NCI-H510A treated with DMSO at 0.1 percent for 48 hours (cell line): ENCODE measurements around the gene CLIC4.
"Not testable (repeated sequence)": the region's sequence is repeated elsewhere in the genome, so short reads cannot be mapped to it uniquely, and the experiment has no call there.

Experiments used
- DNase-seq: peaks from one replicate; lab custom pipeline; 2025; lab: John Stamatoyannopoulos, UW

The CLIC4 gene

GRCh38 chr1:24773618-24774017, 28.4 kb downstream of the CLIC4 start:
- DNase-seq: no peak

DNA sequence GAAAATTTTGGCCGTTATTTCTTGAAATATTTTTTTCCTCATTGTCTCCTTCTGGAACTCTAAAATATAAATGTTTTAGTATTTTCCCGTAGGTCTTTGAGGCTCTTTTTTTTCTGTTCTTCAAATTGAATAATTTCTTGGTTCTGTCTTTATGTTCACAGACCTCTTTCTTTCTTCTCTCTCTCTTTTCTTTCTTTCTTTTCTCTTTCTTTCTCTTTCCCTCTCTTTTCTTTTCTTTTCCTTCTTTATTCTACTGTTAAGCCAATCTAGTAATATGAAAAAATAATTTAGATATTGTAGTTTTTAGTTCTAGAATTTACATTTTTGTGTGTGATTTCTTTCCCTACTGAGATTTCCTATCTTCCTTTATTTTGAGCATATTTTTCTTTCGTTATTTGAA, 30.1 kb downstream of the CLIC4 start:
- no peak for DNase-seq

GRCh38 chr1:24775916-24776315, 30.7 kb downstream of the CLIC4 start:
- DNase-seq: no peak

DNA sequence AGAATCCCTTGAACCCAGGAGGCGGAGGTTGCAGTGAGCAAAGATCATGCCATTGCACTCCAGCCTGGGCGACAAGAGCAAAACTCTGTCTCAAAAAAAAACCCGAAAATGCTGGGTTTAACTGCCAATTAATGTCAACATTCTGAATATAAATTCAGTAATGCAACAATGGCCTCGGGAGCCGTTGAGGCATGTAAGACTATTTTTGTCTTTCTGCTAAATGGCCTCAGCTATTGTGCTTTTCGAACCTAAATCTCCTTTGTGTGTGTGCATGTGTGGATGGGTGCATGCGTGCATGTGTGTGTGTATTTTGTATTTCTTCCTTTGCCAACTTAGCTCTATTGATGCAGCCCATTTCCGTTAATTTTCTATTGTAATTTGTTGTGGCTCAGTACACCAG, 31.6 kb downstream of the CLIC4 start:
- no peak for DNase-seq

GRCh38 chr1:24778141-24778540, 32.9 kb downstream of the CLIC4 start:
- no peak for DNase-seq

GRCh38 chr1:24779199-24779598, 34.0 kb downstream of the CLIC4 start:
- not testable (repeated sequence) for DNase-seq

DNA sequence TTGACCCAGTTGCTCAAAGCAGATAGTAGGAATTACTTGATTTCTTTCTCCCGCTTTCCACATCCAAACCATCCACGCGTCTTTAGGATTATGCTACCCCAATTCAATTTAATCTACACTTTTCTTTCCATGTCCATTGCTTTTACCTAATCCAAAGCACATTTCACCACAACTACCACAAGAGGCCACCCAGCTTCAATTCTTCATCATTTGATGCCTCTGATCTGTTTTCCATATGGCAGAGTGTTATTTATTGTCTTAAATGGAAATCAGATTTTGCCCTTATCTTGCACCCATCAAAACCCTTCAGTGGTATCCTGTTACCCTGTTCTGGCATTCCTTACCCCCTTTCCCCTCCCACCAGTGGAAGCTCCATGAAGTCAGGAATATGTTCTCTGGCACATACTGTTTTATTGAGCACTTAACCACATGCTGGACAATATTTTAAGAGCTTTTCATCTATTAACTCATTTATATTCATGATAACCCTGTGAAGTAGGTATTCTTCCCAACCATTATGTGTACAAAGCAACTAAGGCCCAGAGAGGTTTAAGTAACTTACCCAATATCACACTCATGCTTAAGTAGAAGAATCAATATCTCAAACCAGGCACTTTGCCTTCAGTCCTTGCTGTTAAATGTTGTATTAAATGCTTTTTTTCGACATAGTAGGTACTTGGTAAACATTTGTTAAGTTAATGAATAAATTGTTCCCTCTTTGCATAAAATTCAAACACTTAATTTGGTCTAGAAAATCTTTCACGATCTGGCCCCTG, 34.6 kb downstream of the CLIC4 start:
- no peak for DNase-seq

GRCh38 chr1:24780626-24781025, 35.4 kb downstream of the CLIC4 start:
- not testable (repeated sequence) for DNase-seq

DNA sequence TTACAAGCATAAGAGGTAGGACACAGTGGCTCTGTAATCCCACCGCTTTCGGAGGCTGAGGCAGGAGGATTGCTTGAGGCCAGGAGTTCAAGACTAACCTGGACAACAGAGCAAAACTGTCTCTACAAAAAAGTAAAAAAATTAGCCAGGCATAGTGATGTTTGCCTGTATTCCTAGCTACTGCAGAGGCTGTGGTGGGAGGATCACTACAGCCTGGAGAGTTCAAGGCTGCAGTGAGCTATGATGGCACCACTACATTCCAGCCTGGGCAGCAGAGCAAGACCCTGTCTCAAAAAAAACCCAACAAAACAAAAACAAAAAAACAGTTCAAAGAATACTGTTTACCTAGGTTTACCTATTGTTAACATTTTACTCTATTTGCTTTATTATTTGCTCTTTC, 37.4 kb downstream of the CLIC4 start:
- no peak for DNase-seq

DNA sequence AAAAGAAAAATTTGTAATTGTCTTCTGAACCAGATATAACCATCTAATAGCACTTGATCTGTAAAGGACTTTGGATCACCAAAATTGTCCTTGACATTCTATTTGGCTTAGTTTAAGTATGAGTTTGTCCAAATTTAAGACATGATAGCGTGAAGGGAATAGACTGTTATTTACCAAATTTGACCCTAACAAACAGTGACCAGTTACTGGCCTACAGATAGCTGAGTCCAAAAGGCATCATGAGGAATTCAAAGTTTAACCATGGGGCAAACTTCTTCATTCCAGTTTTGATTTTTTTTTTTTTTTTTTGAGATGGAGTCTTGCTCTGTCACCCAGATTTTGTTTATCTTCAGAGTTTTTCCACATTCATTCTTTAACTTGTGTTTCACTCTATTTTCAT, 38.5 kb downstream of the CLIC4 start:
- no peak for DNase-seq

DNA sequence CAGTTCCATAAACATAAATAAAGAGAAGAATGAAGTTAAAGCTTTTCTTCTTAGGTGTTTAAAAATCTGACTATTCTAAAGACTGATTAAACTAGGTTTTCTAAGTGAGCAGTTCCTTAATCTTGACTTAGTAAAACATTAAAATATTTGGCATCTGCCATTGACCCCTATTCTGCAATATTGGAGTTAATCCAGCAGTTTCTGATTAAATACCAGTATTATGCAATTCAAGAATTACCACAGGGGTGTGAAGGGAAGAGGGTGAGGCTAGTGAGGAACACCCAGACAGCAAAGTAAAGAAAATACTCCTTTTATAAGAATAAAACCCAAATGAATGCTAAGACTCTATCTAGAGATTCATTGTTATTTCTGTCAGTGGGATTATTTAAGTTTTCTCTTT, 40.9 kb downstream of the CLIC4 start:
- DNase-seq: no peak

DNA sequence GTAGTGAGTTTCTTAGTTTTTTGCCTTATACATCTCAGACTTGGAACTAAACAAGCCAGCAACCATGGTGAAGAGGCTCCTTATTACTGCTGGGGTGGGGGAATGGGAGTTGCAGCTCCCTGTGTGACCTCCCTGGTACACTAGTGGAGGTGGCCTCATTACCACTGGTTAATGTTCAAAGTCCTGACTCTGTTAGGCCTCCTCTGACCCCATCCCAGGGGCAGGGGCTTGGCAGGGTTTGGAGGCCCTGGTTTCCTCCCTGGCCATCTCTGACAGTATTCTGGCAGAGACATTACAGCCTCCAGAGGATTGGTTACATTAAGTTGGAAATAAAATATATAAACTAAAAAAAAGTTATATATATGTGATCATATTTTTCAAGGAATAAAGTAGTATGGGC, 45.2 kb downstream of the CLIC4 start:
- no peak for DNase-seq

GRCh38 chr1:24793447-24794129, 48.3 kb downstream of the CLIC4 start:
- DNase-seq: no peak

GRCh38 chr1:24794130-24794502, 48.9 kb downstream of the CLIC4 start:
- DNase-seq: not testable (repeated sequence)

DNA sequence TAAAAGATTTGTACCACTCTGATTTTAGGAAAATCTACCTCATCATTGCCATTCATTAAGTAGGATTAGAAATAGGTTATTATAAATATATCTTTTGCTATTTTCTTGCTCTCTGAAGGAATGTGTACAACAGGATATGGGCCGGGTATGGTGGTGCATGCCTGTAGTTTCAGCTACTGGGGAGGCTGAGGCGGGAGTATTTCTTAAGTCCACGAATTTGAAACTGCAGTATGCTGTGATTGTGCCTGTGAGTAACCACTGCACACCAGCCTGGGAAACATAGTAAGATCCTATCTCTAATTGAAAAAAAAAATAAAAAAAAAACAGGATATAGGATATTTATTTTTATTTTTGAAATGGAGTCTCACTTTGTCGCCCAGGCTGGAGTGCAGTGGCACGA, 50.0 kb downstream of the CLIC4 start:
- DNase-seq: no peak

GRCh38 chr1:24796524-24796923, 51.3 kb downstream of the CLIC4 start:
- DNase-seq: no peak

DNA sequence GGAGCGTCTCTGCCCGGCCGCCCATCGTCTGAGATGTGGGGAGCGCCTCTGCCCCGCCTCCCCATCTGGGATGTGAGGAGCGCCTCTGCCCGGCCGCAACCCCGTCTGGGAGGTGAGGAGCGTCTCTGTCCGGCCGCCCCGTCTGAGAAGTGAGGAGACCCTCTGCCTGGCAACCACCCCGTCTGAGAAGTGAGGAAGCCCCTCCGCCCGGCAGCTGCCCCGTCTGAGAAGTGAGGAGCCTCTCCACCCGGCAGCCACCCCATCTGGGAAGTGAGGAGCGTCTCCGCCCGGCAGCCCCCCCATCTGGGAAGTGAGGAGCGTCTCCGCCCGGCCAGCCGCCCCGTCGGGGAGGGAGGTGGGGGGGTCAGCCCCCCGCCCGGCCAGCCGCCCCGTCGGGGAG, 54.0 kb downstream of the CLIC4 start:
- DNase-seq: not testable (repeated sequence)

GRCh38 chr1:24801176-24801575, 55.9 kb downstream of the CLIC4 start:
- DNase-seq: no peak

- no peak for DNase-seq
These were observed 58.0 kb downstream of the CLIC4 start for GRCh38 chr1:24803220-24803619.

DNA sequence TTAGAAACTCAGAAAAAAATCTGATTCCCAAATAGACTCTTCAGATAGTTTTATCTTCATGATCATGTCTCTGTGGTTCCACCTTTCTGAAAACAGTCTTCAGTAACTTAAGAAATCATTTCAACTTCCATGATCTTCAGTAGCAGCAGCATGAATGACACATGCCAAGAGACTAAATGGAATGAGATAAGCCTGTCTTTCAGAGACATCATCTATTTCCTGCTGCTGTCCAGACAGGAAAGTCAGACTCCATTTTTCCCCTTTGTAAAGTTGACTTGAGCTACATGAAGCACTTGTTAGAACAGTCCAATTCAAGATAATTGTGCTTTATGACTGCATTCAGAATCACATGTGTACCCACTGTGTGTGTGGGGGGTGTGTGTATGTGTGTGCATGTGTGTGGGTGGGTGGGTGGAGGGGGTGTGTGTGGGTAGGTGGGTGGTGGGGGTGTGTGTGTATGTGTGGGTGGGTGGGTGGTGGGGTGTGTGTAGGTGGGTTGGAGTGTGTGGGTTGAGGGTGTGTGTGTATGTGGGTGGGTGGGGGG, 58.8 kb downstream of the CLIC4 start:
- no peak for DNase-seq

DNA sequence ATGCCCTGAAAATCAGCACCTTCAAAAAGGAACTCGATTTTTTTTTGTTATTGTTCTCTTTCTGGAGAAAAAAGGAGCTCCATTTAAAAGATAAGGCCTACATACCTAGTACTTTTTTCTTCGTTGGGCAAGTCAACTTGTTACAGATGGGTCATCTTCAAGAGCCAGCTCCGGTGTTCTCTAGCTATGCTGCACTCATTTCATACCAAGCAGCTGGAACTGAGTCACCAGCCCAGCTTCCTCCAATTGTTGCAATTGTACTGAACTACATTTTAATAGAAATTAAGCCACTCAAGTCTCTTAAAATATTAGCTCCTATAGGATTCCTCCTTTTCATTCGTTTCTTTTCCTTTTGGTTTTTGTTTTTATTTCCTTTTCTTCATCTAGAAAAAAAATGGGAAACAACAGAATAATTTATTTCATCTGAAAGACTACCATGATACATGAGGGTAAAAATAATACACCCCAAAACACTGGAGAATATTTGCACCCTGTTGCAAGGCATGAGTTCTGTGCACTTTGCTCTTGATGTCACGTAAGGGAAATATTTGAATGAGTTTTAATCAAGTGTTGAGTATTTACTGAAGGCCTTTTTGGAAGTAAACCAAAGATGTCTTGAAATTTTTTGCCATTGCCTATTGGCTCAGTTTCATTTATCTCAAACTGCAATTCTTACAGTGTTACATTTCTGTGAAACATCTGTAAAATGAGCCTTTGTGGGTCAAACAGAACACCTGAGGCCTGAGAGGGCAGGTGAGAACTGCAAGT, 60.5 kb downstream of the CLIC4 start:
- no peak for DNase-seq

- no peak for DNase-seq
These were observed 61.3 kb downstream of the CLIC4 start for GRCh38 chr1:24806588-24806987.

- not testable (repeated sequence) for DNase-seq
These were observed 66.2 kb downstream of the CLIC4 start for GRCh38 chr1:24811494-24811893.
